ENCODE results near the gene TRIM10.

Gene TRIM10

DNA sequence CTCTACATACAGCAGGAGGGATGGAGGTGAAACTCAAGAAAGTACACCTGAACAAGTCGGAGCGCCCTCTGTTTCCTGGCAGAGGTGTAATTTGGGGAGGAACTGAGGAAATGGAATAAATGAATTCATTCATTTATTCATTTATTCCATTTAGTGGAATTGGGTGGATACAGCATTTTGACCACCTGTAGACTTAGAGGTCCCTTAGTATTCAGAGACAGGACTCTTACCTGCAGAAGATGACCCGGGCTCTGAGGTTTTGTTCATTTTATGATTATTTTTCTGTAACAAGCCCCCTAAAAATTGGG is 57.2 kb downstream of the TRIM10 start:
- peak overlapping the region; percentile 60 for H3K4me3 ChIP-seq (ENCODE audit: low read depth, low read length)
- no peaks in the 10 kb centered on the region for H3K36me3 ChIP-seq
- peaks cover 56% of the 10 kb centered on the region for H3K27me3 ChIP-seq
- H3K4me1 ChIP-seq = peaks cover 4% of the 10 kb centered on the region; the same call in 1 of the 2 replicates
- no peaks in the 10 kb centered on the region for H3K9me3 ChIP-seq
- no peak for DNase-seq
- TF ChIP-seq, protein P1, sequence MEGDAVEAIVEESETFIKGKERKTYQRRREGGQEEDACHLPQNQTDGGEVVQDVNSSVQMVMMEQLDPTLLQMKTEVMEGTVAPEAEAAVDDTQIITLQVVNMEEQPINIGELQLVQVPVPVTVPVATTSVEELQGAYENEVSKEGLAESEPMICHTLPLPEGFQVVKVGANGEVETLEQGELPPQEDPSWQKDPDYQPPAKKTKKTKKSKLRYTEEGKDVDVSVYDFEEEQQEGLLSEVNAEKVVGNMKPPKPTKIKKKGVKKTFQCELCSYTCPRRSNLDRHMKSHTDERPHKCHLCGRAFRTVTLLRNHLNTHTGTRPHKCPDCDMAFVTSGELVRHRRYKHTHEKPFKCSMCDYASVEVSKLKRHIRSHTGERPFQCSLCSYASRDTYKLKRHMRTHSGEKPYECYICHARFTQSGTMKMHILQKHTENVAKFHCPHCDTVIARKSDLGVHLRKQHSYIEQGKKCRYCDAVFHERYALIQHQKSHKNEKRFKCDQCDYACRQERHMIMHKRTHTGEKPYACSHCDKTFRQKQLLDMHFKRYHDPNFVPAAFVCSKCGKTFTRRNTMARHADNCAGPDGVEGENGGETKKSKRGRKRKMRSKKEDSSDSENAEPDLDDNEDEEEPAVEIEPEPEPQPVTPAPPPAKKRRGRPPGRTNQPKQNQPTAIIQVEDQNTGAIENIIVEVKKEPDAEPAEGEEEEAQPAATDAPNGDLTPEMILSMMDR (IDR thresholded peaks at IDR 0.05; ENCODE audit: low read depth, low read length) = no peak

DNA sequence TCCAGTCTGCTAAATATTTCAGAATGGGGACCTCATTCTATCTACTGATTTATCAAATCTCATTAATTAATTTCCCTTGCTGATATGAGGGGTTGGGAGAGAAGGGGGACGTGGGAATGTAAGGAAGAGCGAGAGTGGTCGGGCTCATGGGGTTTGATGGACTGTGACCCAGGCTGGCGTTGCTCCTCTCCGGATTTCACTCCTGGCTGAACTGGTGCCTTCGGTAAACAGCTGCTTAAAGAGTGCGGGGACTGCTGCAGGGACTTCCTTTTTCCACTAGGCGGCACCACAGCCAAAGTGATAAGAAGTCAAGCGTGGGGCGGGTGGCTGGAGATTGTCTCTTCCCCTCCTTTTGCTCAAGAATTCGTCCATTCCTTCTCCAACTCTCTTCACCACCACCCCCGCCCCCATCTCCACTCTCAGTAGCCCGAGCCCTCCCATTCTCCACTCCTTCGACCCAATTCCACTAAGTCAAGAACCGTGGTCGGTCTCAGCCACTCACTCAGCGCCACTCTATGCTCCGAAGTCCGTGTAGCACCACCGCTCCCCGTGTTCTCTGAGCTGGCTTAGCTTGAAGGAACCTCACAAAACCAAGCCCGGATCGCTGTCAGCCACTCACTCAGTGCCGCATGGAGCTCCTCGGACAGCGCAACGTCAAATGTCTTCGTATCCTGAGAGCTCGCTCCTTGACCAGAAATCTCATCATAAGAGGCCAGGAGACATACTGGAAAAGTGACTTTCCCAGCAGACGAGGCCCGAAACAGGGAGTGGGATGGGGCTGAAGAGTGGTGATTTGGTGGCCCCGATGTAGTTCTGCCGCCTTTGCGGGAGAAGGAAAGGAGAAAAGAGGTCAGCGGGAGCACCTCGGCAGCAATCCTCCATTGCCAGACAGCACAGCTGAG is 57.8 kb downstream of the TRIM10 start:
- H3K36me3 ChIP-seq = no peaks in the 10 kb centered on the region
- TF ChIP-seq, protein P1 (IDR thresholded peaks at IDR 0.05; ENCODE audit: low read depth, low read length) = peak; percentile 86
- peaks cover 4% of the 10 kb centered on the region; the same call in 1 of the 2 replicates for H3K4me1 ChIP-seq
- H3K4me3 ChIP-seq (ENCODE audit: low read depth, low read length) = peak overlapping the region; percentile 60
- peaks cover 62% of the 10 kb centered on the region for H3K27me3 ChIP-seq
- no peaks in the 10 kb centered on the region for H3K9me3 ChIP-seq
- DNase-seq = peak; percentile 79

DNA sequence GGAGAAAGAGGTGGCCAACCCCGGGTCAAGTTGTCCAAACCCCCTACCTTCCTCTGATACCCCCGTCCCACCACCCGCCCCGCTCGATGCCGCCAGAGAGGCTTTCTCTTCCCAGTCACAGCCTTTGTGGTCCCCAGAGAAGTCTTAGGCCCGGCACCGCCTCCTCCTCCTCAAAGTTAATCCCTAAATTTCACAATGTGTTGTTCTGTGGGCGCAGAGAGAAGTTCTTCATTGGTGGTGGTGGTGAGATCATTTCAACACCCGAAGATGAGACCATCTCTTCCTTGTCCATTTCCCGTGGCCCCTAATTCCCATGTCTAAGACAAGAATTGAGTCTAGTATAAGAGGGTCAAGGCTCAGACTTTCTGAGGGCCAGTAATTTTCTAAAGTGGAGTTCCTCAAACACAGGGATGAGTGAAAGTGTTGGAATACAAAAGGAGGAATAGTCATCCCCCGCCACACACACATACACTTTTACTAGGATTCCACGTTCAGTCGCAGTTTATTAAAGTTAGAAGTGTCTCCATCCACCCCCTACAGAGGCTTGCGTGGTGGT is 58.5 kb downstream of the TRIM10 start:
- TF ChIP-seq, protein P1 (IDR thresholded peaks at IDR 0.05; ENCODE audit: low read depth, low read length) = no peak
- no peaks in the 10 kb centered on the region for H3K36me3 ChIP-seq
- H3K4me3 ChIP-seq (ENCODE audit: low read depth, low read length) = peak overlapping the region; percentile 42
- no peak for DNase-seq
- no peaks in the 10 kb centered on the region for H3K9me3 ChIP-seq
- H3K27me3 ChIP-seq = peaks cover 69% of the 10 kb centered on the region
- peaks cover 4% of the 10 kb centered on the region; the same call in 1 of the 2 replicates for H3K4me1 ChIP-seq

Measured in BE2C (cell line).